Activated CD4-positive, CD25-positive, alpha-beta regulatory T cell treated with anti-CD3 and anti-CD28 coated beads, Interleukin-2, amount 50 U/mL, for 16 hours (primary cell): ENCODE measurements around the gene PIK3IP1.

Source experiments
- DNase-seq: peaks from one replicate; pipeline ENCODE4 v3.0.0-alpha.2; 2020; ENCODE audit warnings: low read depth, low spot score

The PIK3IP1 gene

GRCh38 chr22:31279821-31280505, 12.3 kb downstream of the PIK3IP1 start:
- DNase-seq = no peak

- DNase-seq = no peak
Measured at GRCh38 chr22:31279327-31279669, 13.0 kb downstream of the PIK3IP1 start.

DNA sequence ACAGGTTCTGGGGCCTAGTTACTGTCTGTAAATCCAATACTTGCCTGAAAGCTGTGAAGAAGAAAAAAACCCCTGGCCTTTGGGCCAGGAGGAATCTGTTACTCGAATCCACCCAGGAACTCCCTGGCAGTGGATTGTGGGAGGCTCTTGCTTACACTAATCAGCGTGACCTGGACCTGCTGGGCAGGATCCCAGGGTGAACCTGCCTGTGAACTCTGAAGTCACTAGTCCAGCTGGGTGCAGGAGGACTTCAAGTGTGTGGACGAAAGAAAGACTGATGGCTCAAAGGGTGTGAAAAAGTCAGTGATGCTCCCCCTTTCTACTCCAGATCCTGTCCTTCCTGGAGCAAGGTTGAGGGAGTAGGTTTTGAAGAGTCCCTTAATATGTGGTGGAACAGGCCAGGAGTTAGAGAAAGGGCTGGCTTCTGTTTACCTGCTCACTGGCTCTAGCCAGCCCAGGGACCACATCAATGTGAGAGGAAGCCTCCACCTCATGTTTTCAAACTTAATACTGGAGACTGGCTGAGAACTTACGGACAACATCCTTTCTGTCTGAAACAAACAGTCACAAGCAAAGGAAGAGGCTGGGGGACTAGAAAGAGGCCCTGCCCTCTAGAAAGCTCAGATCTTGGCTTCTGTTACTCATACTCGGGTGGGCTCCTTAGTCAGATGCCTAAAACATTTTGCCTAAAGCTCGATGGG, 13.5 kb downstream of the PIK3IP1 start:
- DNase-seq = no peak

DNA sequence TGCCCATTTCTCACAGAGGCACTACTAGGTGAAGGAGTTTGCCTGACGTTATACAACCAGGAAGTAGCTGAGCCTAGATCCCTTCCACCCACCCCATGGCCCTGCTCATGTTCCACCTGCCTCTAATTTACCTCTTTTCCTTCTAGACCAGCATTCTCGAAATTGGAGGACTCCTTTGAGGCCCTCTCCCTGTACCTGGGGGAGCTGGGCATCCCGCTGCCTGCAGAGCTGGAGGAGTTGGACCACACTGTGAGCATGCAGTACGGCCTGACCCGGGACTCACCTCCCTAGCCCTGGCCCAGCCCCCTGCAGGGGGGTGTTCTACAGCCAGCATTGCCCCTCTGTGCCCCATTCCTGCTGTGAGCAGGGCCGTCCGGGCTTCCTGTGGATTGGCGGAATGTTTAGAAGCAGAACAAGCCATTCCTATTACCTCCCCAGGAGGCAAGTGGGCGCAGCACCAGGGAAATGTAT, 14.1 kb downstream of the PIK3IP1 start:
- no peak for DNase-seq

DNA sequence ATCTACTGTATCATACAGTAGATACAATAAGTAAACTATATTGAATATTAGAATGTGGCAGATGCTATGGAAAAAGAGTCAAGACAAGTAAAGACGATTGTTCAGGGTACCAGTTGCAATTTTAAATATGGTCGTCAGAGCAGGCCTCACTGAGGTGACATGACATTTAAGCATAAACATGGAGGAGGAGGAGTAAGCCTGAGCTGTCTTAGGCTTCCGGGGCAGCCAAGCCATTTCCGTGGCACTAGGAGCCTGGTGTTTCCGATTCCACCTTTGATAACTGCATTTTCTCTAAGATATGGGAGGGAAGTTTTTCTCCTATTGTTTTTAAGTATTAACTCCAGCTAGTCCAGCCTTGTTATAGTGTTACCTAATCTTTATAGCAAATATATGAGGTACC, 14.5 kb downstream of the PIK3IP1 start:
- no peak for DNase-seq

DNA sequence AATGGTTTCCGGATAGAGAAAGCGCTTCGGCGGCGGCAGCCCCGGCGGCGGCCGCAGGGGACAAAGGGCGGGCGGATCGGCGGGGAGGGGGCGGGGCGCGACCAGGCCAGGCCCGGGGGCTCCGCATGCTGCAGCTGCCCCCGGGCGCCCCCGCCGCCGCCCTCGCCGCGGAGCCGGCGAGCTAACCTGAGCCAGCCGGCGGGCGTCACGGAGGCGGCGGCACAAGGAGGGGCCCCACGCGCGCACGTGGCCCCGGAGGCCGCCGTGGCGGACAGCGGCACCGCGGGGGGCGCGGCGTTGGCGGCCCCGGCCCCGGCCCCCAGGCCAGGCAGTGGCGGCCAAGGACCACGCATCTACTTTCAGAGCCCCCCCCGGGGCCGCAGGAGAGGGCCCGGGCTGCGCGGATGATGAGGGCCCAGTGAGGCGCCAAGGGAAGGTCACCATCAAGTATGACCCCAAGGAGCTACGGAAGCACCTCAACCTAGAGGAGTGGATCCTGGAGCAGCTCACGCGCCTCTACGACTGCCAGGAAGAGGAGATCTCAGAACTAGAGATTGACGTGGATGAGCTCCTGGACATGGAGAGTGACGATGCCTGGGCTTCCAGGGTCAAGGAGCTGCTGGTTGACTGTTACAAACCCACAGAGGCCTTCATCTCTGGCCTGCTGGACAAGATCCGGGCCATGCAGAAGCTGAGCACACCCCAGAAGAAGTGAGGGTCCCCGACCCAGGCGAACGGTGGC, 15.7 kb downstream of the PIK3IP1 start:
- no peak for DNase-seq

- no peak for DNase-seq
Measured at GRCh38 chr22:31275576-31275975, 16.7 kb downstream of the PIK3IP1 start.

GRCh38 chr22:31275018-31275417, 17.3 kb downstream of the PIK3IP1 start:
- no peak for DNase-seq

GRCh38 chr22:31274017-31274416, 18.3 kb downstream of the PIK3IP1 start:
- DNase-seq = no peak

- DNase-seq = peak; percentile 44
Measured at GRCh38 chr22:31272522-31273446, 19.5 kb downstream of the PIK3IP1 start.

- DNase-seq = no peak
Measured at GRCh38 chr22:31271485-31271884, 20.8 kb downstream of the PIK3IP1 start.

- DNase-seq = no peak
Measured at GRCh38 chr22:31271026-31271425, 21.3 kb downstream of the PIK3IP1 start.

GRCh38 chr22:31269892-31270579, 22.3 kb downstream of the PIK3IP1 start:
- DNase-seq = no peak

GRCh38 chr22:31268281-31268680, 24.0 kb downstream of the PIK3IP1 start:
- no peak for DNase-seq

DNA sequence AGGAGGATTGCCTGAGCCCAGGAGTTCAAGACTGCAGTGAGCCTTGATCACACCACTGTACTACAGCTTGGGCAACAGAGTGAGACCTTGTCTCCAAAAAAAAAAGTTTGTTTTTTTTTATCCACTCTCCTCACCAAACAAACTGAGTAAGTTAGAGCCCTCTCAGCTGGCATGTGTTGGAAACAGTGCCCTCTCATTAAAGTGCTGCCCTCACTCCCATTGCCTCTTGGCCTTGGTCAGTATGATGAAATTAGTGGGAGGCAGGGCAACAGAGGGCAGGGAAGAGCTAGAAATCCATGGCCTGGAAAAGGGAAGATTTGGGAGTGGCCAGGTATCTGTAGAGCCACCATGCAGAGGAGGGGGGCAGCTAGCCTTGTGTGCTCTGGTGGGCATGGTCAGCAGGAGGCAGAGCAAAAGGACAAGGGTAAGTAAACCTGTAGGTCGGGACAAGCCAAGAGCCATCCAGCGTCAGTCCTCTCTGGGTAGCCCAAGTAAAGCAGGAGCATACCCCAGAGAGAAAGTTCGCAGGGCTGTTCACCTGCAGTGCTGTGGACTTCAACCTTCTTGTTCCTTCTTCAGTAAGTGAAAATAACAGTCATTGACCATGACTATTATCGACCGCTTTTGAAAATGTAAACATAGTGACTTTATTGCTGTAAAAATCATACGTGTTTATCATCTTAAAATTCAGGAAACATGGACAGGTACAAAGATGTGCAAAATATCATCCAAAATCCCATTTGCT, 28.2 kb downstream of the PIK3IP1 start:
- no peak for DNase-seq

DNA sequence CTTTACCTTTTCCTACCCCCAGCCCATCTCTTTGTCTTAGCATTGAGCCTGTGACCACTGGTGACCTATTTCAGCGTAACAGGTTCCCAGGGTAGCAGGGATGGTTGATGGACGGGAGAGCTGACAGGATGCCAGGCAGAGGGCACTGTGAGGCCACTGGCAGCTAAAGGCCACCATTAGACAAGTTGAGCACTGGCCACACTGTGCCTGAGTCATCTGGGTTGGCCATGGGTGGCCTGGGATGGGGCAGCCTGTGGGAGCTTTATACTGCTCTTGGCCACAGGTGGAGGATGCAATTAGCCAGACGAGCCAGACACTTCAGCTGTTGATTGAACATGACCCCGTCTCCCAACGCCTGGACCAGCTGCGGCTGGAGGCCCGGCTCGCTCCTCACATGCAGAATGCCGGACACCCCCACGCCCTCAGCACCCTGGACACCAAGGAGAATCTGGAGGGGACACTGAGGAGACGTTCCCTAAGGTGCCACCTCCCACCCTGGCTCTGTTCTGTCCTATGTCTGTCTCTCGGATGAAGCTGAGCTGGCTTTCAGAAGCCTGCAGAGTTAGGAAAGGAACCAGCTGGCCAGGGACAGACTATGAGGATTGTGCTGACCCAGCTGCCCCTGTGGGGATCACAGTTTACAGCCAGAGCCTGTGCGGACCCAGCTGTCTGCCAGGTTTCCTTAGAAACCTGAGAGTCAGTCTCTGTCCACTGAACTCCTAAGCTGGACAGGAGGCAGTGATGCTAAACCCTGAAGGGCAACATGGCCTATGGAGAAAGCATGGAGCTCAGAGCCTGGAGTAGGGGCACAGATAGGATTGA, 29.8 kb downstream of the PIK3IP1 start:
- DNase-seq = no peak

DNA sequence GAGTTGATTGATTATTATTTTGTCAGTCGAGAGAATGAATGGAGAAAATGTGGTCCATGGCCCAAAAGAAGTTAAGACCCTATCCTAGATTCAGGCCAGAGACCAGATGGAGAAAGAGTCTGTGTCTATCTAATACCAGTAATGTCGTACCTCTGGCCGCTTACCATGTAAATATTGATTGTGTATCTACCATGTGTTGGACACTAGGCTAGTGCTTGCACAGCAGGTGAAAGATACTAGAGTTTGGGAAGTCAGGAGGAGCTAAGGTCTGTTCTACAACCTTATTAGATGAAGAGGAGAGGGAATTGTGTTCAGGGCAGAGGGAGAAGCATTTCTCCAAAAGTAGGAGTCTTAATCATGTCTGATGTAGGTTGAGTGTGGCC, 31.8 kb downstream of the PIK3IP1 start:
- no peak for DNase-seq

- no peak for DNase-seq
Measured at GRCh38 chr22:31259798-31260473, 32.4 kb downstream of the PIK3IP1 start.

DNA sequence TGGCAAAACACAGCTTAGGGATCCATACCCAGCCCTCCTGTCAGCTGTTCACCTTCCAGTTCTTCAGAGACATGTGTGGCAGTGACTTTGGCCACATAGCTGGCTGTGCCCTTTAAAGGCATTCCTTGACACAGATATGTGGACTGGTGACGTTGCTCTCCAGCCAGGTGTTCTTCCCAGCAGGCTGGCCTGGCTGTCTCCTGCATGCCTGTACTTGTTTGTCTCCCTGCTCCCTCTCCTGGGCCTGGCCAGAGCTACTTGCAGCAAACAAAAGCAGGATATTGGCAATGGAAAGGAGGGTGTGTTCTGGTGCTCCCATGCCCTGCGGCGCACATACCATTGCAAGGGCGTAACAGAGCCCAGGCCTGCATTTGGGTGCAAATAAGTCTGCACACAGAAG, 38.3 kb downstream of the PIK3IP1 start:
- no peak for DNase-seq
